ENCODE measurements around the gene SORCS2. TPM values are rescaled to one million over a fixed set of nuclear protein-coding genes. Genes with fewer than 3 reads are reported as not detected.

The SORCS2 gene
- total RNA-seq, 4 donors from 2014 or later: 1.1 to 2.5 (median 2.0) TPM

DNA sequence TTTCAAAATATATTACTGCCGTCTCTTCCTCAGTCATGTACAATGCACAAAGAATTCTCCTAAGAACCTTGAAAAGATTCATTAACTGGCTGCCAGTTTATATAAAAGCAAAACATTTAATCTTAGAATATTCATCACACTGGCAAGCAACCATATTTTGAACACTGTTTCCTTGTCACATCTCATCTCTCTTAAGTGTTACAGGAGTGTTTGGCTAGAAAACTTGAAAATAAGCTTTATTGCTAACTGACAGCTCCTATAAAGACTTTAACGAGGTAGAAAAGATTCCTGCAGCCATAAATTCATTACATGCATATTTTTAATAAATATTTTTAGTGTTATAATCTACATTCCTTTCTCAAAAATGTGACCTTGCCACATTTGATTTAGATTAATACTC lies 597.7 kb downstream of the SORCS2 start:
- H3K27ac ChIP-seq: peak overlapping the region in 1 of 4 donors; percentile 25
- no peaks in the 10 kb centered on the region for H3K27me3 ChIP-seq
- H3K9me3 ChIP-seq: no peaks in the 10 kb centered on the region
- H3K36me3 ChIP-seq: peaks cover 0 to 79% (median 3%) of the 10 kb centered on the region in 3 donors
- H3K4me1 ChIP-seq: peaks cover 0 to 12% (median 4%) of the 10 kb centered on the region in 3 donors
- intact Hi-C loops (cut with DNase I): no loop called here
- 60 to 76% methylated on average over 2 of the region's 2 CpGs for WGBS, 2 donors
- no peak for TF ChIP-seq POLR2A (IDR thresholded peaks at IDR 0.05)
- TF ChIP-seq, protein P1, sequence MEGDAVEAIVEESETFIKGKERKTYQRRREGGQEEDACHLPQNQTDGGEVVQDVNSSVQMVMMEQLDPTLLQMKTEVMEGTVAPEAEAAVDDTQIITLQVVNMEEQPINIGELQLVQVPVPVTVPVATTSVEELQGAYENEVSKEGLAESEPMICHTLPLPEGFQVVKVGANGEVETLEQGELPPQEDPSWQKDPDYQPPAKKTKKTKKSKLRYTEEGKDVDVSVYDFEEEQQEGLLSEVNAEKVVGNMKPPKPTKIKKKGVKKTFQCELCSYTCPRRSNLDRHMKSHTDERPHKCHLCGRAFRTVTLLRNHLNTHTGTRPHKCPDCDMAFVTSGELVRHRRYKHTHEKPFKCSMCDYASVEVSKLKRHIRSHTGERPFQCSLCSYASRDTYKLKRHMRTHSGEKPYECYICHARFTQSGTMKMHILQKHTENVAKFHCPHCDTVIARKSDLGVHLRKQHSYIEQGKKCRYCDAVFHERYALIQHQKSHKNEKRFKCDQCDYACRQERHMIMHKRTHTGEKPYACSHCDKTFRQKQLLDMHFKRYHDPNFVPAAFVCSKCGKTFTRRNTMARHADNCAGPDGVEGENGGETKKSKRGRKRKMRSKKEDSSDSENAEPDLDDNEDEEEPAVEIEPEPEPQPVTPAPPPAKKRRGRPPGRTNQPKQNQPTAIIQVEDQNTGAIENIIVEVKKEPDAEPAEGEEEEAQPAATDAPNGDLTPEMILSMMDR (IDR thresholded peaks at IDR 0.05): no peak
- H3K4me3 ChIP-seq: no peak overlapping the region
- DNase-seq: no peak

GRCh38 chr4:7790999-7791398 lies 598.7 kb downstream of the SORCS2 start:
- no peak for DNase-seq
- TF ChIP-seq, protein P1 (IDR thresholded peaks at IDR 0.05): no peak
- no peak for TF ChIP-seq POLR2A (IDR thresholded peaks at IDR 0.05)
- Histone ChIP-seq H3K27ac (peak overlapping the region in 1 of 4 donors; percentile 26), H3K9me3 (no peaks in the 10 kb centered on the region), H3K4me3 (no peak overlapping the region), H3K36me3 (peaks cover 0 to 79% (median 2%) of the 10 kb centered on the region in 3 donors), H3K27me3 (no peaks in the 10 kb centered on the region), H3K4me1 (peaks cover 0 to 12% (median 4%) of the 10 kb centered on the region in 3 donors)
- 55 to 68% methylated on average over 2 of the region's 2 CpGs for WGBS, 2 donors
- intact Hi-C loops (cut with DNase I): no loop called here

Small RNA genes lying within 50 kb of the gene (small RNA-seq; reads per million reads assigned to genes)
- gene MIR4274: 0 reads per million in 4 donors
- 0 reads per million in 4 donors for gene MIR4798

Other genes with a start within 250 kb of the SORCS2 start
- gene TADA2B, start 149.2 kb upstream of the SORCS2 start, total RNA-seq: 10 to 100 TPM; 10.1 to 16.5 (median 13.0) TPM
- 10 to 100 TPM; 16.6 to 30.6 (median 20.7) TPM for gene GRPEL1, start 124.5 kb upstream of the SORCS2 start, total RNA-seq
- gene PSAPL1, start 242.4 kb downstream of the SORCS2 start, total RNA-seq: under 1 TPM in 3 of 4 donors, not detected in 1; under 0.01 to 0.15 (median 0.09) TPM

All from esophagus squamous epithelium (tissue), 5 donors.